GM19328 (cell line): ENCODE measurements around the gene SLC27A6.
"Not testable (repeated sequence)": the region's sequence is repeated elsewhere in the genome, so short reads cannot be mapped to it uniquely, and the experiment has no call there.

Source experiments
- ATAC-seq: cut with Tn5 transposase; IDR thresholded peaks from one replicate; pipeline ENCODE4 v1.9.1; 2021; ENCODE audit warnings: mild to moderate bottlenecking, moderate library complexity; ENCODE audit not compliant: unreplicated experiment

SLC27A6 gene

DNA sequence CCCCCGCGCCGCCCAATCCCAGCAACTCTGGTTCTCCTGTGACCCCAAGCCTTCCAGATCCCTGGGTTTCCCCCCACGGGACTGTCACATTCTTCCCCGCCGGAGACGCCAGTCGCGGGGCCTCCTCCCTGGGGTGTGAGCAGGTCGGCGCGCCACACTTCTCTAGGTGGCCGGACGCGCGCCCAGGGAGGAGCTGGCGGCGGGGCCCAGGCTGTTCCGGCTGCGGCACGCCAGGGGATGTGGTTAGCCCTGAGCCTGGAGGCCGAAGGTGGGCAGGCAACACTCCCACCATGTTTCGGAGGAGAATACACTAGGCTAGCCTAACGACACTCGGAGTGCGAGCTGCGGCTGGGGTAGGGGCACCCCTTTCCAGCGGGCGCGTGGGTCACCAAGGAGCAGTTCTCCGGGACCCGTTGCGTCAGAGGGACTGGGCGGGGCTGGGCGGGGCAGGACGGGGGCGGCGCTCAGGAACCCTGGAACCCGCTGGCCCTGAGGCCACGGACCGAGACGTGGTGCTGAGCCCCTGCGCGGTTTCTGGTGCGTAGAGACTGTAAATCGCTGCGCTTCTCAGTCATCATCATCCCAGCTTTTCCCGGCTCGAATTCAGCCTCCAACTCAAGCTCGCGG, at the start of gene SLC27A6:
SLC27A6 (plus strand) TSS at position 478 of the 627 bp plus-strand sequence. CDS start 650 bp downstream, outside the sequence.
- no peak for ATAC-seq

- no peak for ATAC-seq
Observed at GRCh38 chr5:128919542-128919941, 45.7 kb upstream of the SLC27A6 start.

GRCh38 chr5:128920345-128921215, 44.7 kb upstream of the SLC27A6 start:
- ATAC-seq, result no peak

DNA sequence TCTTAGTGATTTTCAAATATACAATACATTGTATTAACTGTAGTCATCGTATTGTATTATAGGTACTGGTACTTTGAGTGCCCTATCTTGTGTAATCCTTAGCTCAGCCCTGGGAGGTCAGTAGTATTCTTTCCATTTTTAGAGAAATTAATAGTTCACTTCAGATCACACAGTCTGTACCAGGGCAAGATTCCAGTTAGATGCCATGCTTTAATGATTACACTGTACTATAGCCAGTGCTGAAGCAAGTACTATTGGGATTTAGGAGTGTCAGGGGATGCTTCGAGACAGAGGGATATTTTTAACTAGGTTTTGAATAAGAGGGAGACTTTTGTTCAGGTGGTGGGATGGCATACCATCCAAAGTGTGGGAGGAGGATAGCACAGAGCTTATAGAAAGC, 41.0 kb upstream of the SLC27A6 start:
- ATAC-seq, result no peak

GRCh38 chr5:128925973-128926372, 39.3 kb upstream of the SLC27A6 start:
- no peak for ATAC-seq

DNA sequence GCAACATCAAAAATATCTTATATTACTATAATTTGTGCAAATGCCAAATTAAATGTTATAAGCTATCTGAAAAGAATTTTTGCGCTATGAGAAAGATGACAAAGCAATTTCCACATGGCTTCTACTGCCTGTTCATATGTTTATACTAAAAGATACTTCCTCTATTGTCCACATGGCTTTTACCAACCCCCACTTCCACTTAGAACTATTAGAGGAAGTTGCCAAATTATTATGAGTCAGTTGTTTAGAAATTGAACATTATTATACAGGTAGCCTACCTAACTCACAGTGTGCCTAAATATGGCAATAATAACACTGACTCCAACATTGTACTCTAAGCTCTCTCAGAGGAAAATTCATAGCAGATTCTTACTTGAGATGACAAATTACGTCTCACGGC, 37.6 kb upstream of the SLC27A6 start:
- no peak for ATAC-seq

DNA sequence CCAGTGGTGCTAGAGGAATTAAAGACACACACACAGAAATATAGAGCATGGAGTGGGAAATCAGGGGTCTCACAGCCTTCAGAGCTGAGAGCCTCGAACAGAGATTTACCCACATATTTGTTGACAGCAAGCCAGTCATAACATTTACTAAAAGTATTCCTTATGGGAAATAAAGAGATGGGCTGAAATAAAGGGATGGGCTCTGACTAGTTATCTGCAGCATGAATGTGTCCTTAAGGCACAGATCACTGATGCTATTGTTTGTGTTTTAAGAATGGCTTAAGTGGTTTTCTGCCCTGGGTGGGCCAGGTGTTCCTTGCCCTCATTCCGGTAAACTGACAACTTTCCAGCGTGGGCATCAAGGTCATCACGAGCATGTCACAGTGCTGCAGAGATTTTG, 33.1 kb upstream of the SLC27A6 start:
- not testable (repeated sequence) for ATAC-seq

- ATAC-seq, result not testable (repeated sequence)
Observed at GRCh38 chr5:128943100-128943499, 22.2 kb upstream of the SLC27A6 start.

- ATAC-seq, result no peak
Observed at GRCh38 chr5:128949847-128950546, 15.3 kb upstream of the SLC27A6 start.

GRCh38 chr5:128951301-128951700, 14.0 kb upstream of the SLC27A6 start:
- not testable (repeated sequence) for ATAC-seq

DNA sequence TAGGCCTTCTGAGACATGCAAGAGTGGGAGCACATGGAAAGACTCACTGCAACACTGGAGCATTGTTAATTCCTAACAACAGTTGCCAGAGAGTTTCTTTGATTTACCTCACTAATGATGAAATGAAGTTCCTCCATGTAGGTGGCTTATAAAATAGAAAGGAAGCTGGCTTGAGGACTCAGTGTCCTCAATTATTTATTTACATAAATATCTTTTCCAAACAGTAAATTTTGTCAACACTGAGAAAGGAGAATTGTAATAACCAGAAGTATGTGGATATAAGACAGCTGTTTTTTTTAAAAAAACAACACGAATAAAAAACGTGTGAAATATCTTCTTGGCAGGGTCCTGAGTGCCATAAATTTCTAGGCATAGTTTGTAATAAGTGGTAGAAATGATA, 9.1 kb upstream of the SLC27A6 start:
- ATAC-seq, result no peak

- ATAC-seq, result no peak
Observed at GRCh38 chr5:128962211-128962610, 3.1 kb upstream of the SLC27A6 start.

DNA sequence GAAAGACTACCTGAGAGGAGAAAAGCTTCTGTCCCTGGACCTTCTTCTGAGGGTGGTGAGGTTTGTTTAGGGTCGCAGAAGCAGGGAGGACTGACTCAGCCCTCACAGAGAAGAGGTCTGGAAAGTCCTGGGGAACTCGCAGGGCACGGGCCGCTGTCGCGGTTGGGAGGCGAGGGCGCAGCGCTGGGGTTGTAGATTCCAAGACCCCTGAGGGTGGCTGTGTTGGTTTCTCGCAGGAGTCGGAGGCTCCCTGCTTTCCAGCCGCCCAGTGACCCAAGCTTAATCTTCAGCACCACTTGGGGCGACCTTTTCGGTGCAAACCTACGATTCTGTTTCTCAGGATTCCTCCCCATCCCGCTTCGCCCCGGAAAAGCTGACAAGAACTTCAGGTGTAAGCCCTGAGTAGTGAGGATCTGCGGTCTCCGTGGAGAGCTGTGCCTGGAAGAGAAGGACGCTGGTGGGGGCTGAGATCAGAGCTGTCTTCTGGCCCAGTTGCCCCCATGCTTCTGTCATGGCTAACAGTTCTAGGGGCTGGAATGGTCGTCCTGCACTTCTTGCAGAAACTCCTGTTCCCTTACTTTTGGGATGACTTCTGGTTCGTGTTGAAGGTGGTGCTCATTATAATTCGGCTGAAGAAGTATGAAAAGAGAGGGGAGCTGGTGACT, 482 bp downstream of the SLC27A6 start:
- ATAC-seq, result no peak

DNA sequence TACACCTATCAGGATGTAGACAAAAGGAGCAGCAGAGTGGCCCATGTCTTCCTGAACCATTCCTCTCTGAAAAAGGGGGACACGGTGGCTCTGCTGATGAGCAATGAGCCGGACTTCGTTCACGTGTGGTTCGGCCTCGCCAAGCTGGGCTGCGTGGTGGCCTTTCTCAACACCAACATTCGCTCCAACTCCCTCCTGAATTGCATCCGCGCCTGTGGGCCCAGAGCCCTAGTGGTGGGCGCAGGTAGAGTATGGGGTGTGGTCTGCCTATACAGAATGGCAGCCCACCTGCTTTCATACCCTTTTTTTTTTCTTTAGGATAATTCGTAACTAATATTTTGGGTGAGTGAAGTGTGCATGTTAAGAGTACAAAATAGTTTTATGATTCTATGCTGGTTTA, 1.1 kb downstream of the SLC27A6 start:
- no peak for ATAC-seq

DNA sequence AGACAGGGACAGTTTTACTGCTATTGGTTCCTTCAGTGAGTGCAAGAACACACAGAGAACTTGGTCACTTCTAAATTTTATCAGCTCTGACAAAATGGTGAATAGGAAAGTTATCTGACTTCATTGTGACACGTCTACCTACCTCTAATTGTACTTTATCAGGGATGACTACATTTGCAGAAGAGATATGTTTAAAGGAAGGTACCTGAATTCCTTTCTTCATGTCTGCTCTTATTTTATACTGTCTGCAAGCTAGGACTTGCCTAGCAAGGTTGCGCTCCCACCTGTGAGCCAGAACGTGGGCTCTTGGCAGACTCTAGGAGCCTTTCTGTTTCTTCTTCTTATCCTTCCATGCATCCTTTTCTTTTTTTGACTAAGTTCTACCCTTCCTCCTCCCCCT, 1.6 kb downstream of the SLC27A6 start:
- ATAC-seq, result no peak

DNA sequence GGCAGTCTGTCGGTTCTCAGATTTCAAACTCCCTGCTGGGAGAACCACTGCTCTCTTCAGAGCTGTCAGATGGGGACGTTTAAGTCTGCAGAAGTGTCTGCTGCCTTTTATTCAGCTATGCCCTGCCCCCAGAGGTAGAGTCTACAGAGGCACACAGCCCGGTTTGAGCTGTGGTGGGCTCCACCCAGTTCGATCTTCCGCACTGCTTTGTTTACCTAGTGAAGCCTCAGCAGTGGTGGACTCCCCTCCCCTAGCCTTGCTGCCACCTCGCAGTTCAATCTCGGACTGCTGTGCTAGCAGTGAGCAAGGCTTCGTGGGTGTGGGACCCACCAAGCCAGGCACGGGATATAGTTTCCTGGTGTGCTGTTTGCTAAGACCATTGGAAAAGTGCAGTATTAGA, 8.0 kb downstream of the SLC27A6 start:
- ATAC-seq, result no peak

DNA sequence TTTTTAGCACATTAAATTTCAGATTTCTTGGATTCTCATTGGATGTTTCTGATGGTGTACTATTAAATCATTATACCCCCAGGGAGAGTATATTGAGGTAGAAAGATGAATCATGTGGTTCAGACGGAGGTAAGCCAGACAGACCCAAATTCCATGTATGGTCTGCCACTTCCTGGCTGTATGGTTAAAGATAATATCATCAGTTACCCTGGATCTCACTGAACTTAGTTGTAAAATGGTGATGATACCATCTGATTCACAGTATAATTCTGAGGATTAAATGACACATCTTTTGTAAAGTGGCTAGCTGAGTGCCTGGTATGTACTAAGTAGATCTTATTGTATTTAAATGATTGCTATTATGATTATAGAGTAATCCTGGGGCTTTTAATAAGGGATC, 9.3 kb downstream of the SLC27A6 start:
- ATAC-seq, result no peak

DNA sequence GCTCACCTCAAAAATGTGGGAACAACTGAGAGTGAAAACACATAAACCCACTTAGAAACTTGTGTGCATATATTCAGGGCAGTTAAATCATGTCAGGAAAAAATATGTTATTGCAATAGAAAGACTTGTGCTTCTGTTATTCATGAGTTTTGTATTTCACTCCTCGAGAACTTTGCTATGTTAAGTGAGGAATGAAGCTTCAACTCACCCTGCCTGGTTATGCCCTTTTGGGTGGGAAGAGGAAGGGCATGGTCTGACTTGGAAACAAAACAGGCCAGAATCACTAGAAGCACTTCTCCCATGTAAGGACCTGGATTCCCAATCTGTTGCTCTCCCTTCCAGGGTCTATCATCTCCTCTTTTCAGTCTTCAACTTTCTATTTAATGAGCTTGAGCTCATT, 14.5 kb downstream of the SLC27A6 start:
- ATAC-seq, result no peak

DNA sequence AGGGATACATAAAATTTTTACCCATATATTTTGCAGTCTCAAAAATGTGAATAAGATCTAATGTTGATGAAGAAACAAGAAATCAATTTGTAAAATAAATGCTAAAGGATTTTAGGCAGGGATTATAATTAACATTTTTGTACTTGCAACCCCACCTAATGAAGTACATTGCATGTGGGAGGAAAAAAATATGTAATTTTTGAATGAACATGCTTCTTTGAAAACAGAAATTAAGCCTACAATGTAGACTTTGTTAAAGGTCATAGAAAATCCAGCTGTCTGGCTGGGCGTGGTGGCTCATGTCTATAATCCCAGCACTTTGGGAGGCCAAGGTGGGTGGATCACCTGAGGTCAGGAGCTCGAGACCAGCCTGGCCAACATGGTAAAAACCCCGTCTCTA, 15.6 kb downstream of the SLC27A6 start:
- no peak for ATAC-seq

DNA sequence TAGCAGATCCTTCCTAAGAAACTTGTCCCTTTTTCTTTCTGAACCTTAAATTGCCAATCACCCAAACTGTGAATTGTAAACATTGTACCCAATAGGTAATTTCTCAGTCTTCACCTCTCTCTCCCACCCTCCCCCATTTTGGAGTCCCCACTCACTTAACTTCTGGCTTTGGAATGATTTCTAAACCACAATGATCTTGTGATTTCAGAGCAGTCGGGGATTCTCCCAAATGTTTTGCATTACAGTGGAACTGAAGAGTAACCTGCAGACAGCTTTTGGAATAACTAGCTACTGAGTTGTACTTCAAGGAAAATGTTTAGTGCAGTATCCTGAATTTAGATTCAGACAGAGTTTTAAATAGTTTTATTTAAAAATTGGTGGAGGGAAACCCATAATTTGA, 19.2 kb downstream of the SLC27A6 start:
- ATAC-seq, result no peak

- no peak for ATAC-seq
Observed at GRCh38 chr5:128988476-128988875, 23.2 kb downstream of the SLC27A6 start.
